Choroid plexus epithelial cell (primary cell): ENCODE results near the gene DNAI2.

Source experiments
- DNase-seq: peaks from one replicate; pipeline ENCODE4 v3.0.0-alpha.2; 2010; ENCODE audit warnings: low read depth
- H3K4me3 ChIP-seq: 2 replicates; pipeline ENCODE4 v1.5.1; 2011; ENCODE audit warnings: low read depth, mild to moderate bottlenecking, control low read depth, low read length, moderate library complexity
- CTCF ChIP-seq: conservative IDR thresholded peaks from 2 replicates; pipeline ENCODE4 v1.5.1; 2011; ENCODE audit warnings: low read depth, mild to moderate bottlenecking, control low read depth, inconsistent platforms, low read length, moderate library complexity

DNAI2 gene

GRCh38 chr17:74283371-74283673 is 9.3 kb downstream of the DNAI2 start:
- no peak overlapping the region for H3K4me3 ChIP-seq
- no peak for DNase-seq
- no peak for TF ChIP-seq CTCF

GRCh38 chr17:74287031-74287602 is 13.1 kb downstream of the DNAI2 start:
- DNase-seq = no peak
- TF ChIP-seq CTCF = no peak

GRCh38 chr17:74288785-74289184 is 14.8 kb downstream of the DNAI2 start:
- no peak overlapping the region for H3K4me3 ChIP-seq
- TF ChIP-seq CTCF = no peak
- no peak for DNase-seq

More at GRCh38 chr17:74287031-74287602, 13.1 kb downstream of the DNAI2 start:
- H3K4me3 ChIP-seq = no peak overlapping the region

GRCh38 chr17:74289688-74290087 is 15.7 kb downstream of the DNAI2 start:
- TF ChIP-seq CTCF = no peak
- DNase-seq = no peak
- H3K4me3 ChIP-seq = no peak overlapping the region

- no peak overlapping the region for H3K4me3 ChIP-seq
- TF ChIP-seq CTCF = no peak
These were observed 16.3 kb downstream of the DNAI2 start for GRCh38 chr17:74290340-74290739.

GRCh38 chr17:74292495-74292894 is 18.5 kb downstream of the DNAI2 start:
- no peak for DNase-seq
- no peak for TF ChIP-seq CTCF
- no peak overlapping the region for H3K4me3 ChIP-seq

More at GRCh38 chr17:74290340-74290739, 16.3 kb downstream of the DNAI2 start:
- no peak for DNase-seq
